ENCODE results near the gene ADAM12.

- TF ChIP-seq CTCF (IDR thresholded peaks at IDR 0.05; ENCODE audit: insufficient read depth, low read depth, low read length) (no peak), EZH2 (IDR thresholded peaks at IDR 0.05; ENCODE audit: insufficient read depth, low read length) (no peak)
These were observed 232.3 kb downstream of the ADAM12 start for GRCh38 chr10:126156012-126156411.

Measured in astrocyte (in vitro differentiated cells and primary cell).